Smooth muscle cell of bladder (primary cell): ENCODE measurements around the gene LRRC28. TPM values are rescaled to one million over a fixed set of nuclear protein-coding genes. Genes with fewer than 3 reads are reported as not detected.

Experiments
- total RNA-seq: library from RNA; depleted of rRNA; stranded (reverse); fragments of >200 nt; gene quantifications from 2 replicates; pipeline ENCODE4 v1.2.3, GENCODE V29; 2014

LRRC28 gene
- 13.3 and 14.5 TPM in 2 replicates for total RNA-seq

DNA sequence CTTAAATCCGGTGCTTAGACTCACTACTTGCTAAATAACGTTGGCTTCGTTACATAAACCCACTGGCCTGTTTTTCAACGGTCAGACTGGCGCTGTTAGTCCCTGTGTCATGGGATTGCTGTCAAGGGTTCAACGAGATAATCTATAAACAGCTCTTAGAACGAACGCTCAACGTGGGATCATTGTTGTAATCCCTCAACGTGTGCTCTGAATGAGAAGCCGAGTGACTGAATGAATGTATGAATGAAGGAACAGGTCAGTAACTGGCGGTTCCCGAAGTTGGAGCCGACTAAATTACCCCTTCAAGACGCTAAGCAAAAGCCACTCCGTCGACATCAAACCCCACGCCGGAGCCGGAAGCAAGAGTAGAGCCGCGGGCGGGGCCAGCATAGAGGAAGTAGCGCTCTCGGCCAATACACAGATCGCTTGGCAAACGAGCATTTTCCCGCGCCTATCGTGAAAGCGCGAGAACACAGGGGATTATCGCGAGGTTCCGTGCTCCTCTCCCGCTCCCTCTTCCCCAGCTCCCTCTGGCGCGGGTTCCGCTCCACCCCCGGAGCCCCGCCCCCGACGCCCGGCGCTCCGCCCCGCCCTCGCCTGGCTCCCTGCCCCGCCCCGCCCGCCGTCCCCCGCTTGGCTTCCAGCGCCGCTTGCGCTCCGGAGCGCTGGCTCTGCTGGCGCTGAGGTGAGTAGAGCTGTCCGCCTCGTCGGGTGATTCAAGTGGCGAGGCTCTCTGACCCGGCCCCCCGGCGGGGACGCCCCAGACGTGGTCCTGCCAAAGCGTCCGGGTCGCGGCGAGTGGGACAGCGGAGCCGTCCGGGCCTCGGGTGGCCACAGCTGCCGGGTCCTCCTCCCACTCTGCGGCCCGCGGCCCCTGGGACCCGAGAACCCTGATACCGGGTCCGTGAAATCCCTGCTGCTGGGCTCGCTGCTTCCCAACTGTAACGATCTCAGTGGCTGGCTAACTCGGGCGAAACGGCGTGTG lies at the start of gene LRRC28:
Gene LRRC28, plus strand, starts transcription at position 625 of the 985 bp plus-strand sequence. CDS start 4,477 bp downstream, outside the sequence.

GRCh38 chr15:99249270-99249841 lies 1.9 kb upstream of the LRRC28 start, which contains the start of gene TTC23:
Gene TTC23, minus strand, starts transcription at chr15:99249581. Its CDS starts 20,869 bp downstream, at chr15:99228712.

Other genes starting within 250 kb of the LRRC28 start
- not detected in 2 replicates for gene PGPEP1L, start 243.7 kb upstream of the LRRC28 start, total RNA-seq
- gene SYNM, start 146.4 kb upstream of the LRRC28 start, total RNA-seq, result 3.6 and 6.2 TPM in 2 replicates
- gene TTC23, start 1.9 kb upstream of the LRRC28 start, total RNA-seq, result 25.2 and 26.5 TPM in 2 replicates